A549 treated with ZK216348 at 1 μM for 4 hours (cell line): ENCODE measurements around the gene NT5DC1. TPM values are rescaled to one million over a fixed set of nuclear protein-coding genes. Genes with fewer than 3 reads are reported as not detected.

Source experiments
- total RNA-seq: library from RNA; stranded (reverse); fragments of 200-300 nt; extraction: Qiagen RNA extraction; gene quantifications from 5 replicates; pipeline ENCODE4 v1.2.3, GENCODE V29; 2022; ENCODE audit warnings: low read depth

NT5DC1 gene
- total RNA-seq: 21.6 to 32.8 TPM (median 28.3 TPM) in 5 replicates

GRCh38 chr6:116100419-116101301 lies at the start of gene NT5DC1:
NT5DC1 (plus strand) TSS chr6:116100853; CDS start chr6:116100931, 78 bp downstream.

GRCh38 chr6:116060572-116061283 lies 39.9 kb upstream of the NT5DC1 start, which contains the start of gene FRK:
FRK (minus strand) TSS chr6:116060891; CDS start chr6:116060311, 580 bp downstream.

GRCh38 chr6:116126032-116126431 lies 25.4 kb downstream of the NT5DC1 start, which contains the start of gene COL10A1:
COL10A1 (minus strand) TSS chr6:116126132; CDS start chr6:116125492, 640 bp downstream.

GRCh38 chr6:116253505-116254296 lies 153.0 kb downstream of the NT5DC1 start, which contains the start of gene TSPYL4:
TSPYL4 (minus strand) TSS chr6:116254075; CDS start chr6:116254008, 67 bp downstream.

GRCh38 chr6:116279232-116280160 lies 178.8 kb downstream of the NT5DC1 start, which contains the start of gene TSPYL1:
TSPYL1 (minus strand) TSS chr6:116279930; CDS start chr6:116279830, 100 bp downstream.

Other genes with a start within 250 kb of the NT5DC1 start
- gene FRK, start 40.0 kb upstream of the NT5DC1 start, total RNA-seq: 0.93 to 1.7 TPM (median 1.3 TPM) in 5 replicates
- not detected in 5 replicates for gene COL10A1, start 25.3 kb downstream of the NT5DC1 start, total RNA-seq
- gene TSPYL4, start 153.2 kb downstream of the NT5DC1 start, total RNA-seq: 2.8 to 3.7 TPM (median 3.2 TPM) in 5 replicates
- 24.3 to 34.9 TPM (median 30.2 TPM) in 5 replicates for gene TSPYL1, start 179.1 kb downstream of the NT5DC1 start, total RNA-seq